Measurements from ENCODE around the gene TTC32.

- TF ChIP-seq CTCF (IDR thresholded peaks at IDR 0.05) (no peak), POLR2AphosphoS5 (IDR thresholded peaks at IDR 0.05; ENCODE audit: low read depth, low read length) (peak; percentile 18; the same call in 1 of the 2 replicates), REST (IDR thresholded peaks at IDR 0.05; ENCODE audit: insufficient read depth in 1 of 2, low read depth in 2 of 2, low read length in 1 of 2) (no peak)
Observed at GRCh38 chr2:19911808-19912509, 10.2 kb upstream of the TTC32 start.
